Spleen (tissue), 13 donors: ENCODE data around the gene SBK2. TPM values are rescaled to one million over a fixed set of nuclear protein-coding genes. Genes with fewer than 3 reads are reported as not detected.
A peak's percentile ranks its signal among the peaks of the same experiment; 100 is the strongest.
"Not testable (repeated sequence)": the region's sequence is repeated elsewhere in the genome, so short reads cannot be mapped to it uniquely, and the experiment has no call there.

Experiments
- DNase-seq: peaks from one replicate; pipeline ENCODE4 v3.0.0-alpha.2; 2020
- H3K27ac ChIP-seq, 8 donors: fragments of 200-600 bp; sonication (generic) in 7 of 8; 1 replicate in 4 of 8; 2 replicates in 4 of 8; pipeline versions ENCODE4 v1.5.0 to v1.8.0; 2016 to 2021; ENCODE audit warnings: inconsistent platforms in 4 of 8, mild to moderate bottlenecking in 4 of 8, moderate library complexity in 1 of 8
- H3K27me3 ChIP-seq, 7 donors: fragments of 200-600 bp; sonication (generic) in 6 of 7; replicated peaks in 1 of 7; 1 replicate in 4 of 7; 2 replicates in 3 of 7; pipeline versions ENCODE4 v1.5.0 to v1.8.0; 2016 to 2021; ENCODE audit warnings: inconsistent platforms in 3 of 7, mild to moderate bottlenecking in 1 of 7
- H3K36me3 ChIP-seq, 6 donors: fragments of 200-600 bp; sonication (generic) in 5 of 6; 1 replicate in 4 of 6; 2 replicates in 2 of 6; pipeline versions ENCODE4 v1.5.0 to v1.8.0; 2016 to 2021; ENCODE audit warnings: inconsistent platforms in 2 of 6
- H3K4me1 ChIP-seq, 6 donors: fragments of 200-600 bp; sonication (generic) in 5 of 6; 1 replicate in 3 of 6; 2 replicates in 3 of 6; pipeline versions ENCODE4 v1.5.0 to v1.8.0; 2016 to 2021; ENCODE audit warnings: inconsistent platforms in 3 of 6
- H3K4me3 ChIP-seq, 8 donors: fragments of 200-600 bp; sonication (generic) in 7 of 8; 1 replicate in 4 of 8; 2 replicates in 4 of 8; pipeline versions ENCODE4 v1.5.0 to v1.8.0; 2016 to 2021; ENCODE audit warnings: inconsistent platforms in 4 of 8, mild to moderate bottlenecking in 4 of 8, moderate library complexity in 2 of 8
- H3K9me3 ChIP-seq, 8 donors: fragments of 200-600 bp; sonication (generic) in 7 of 8; 1 replicate in 4 of 8; 2 replicates in 4 of 8; pipeline versions ENCODE4 v1.5.0 to v1.8.0; 2016 to 2021; ENCODE audit warnings: inconsistent platforms in 4 of 8
- POLR2A ChIP-seq, 3 donors: fragments of 450-650 bp; IDR thresholded peaks; one replicate each; pipeline ENCODE4 v1.5.1; 2017; ENCODE audit warnings: antibody characterized with exemption in 3 of 3, mild to moderate bottlenecking in 1 of 3
- POLR2AphosphoS5 ChIP-seq, 3 donors: sonication (generic); formaldehyde crosslinking; IDR thresholded peaks; one replicate each; pipeline ENCODE4 v1.5.1; 2017; ENCODE audit warnings: antibody characterized with exemption in 3 of 3
- WGBS, 5 donors: extraction: QIAGEN DNeasy Blood & Tissue Kit in 3 of 5; methylation state at CpG; one replicate each; pipeline versions ENCODE4 v1.1.5 to v1.1.7; 2013 to 2018; 5-methylcytosine and 5-hydroxymethylcytosine counted together
- intact Hi-C: fragments of 100-400 bp; cut with DNase I; formaldehyde crosslinking; loops from one replicate; pipeline ENCODE4 v1.15.0; 2023; ENCODE audit warnings: low total_unique reads
- long read RNA-seq, 2 donors: transcript quantifications; one replicate each; lab custom pipeline, GENCODE V29; 2026
- polyA plus RNA-seq, 3 donors: library from polyadenylated mRNA; stranded (reverse); fragments of 200-250 nt; gene quantifications; one replicate each; pipeline ENCODE4 v1.2.1, GENCODE V29; 2013
- total RNA-seq, 7 donors: library from RNA; depleted of rRNA in 3 of 7; stranded (reverse); fragments of >200 nt in 3 of 7; fragmentation: NEBNext Ultra II Directional in 4 of 7; extraction: Animal tissue kit (Norgen Biotek cat#: 25700) in 4 of 7; gene quantifications; one replicate each; pipeline versions ENCODE4 v1.1.0 to v1.2.1, GENCODE V29; 2016 to 2021
- TF ChIP-seq, protein P1 (sequence below), 11 experiments: fragments of 200-600 bp in 7 of 11; fragments of 450-650 bp in 4 of 11; sonication (generic) in 4 of 11; IDR thresholded peaks in 8 of 11; conservative IDR thresholded peaks in 3 of 11; 1 replicate in 7 of 11; 2 replicates in 4 of 11; pipeline versions ENCODE4 v1.4.0 to v1.8.0; 2016 to 2021; ENCODE audit warnings: antibody characterized with exemption in 11 of 11, inconsistent platforms in 4 of 11, mild to moderate bottlenecking in 1 of 11
- donor health status: healthy with polysubstance abuse.
- donor health status: DM: no; HTN: no; CAD: no; lungs with moderate emphysema.
- donor health status: DM: no; HTN: no; CAD: no.
- donor health status: Bipolar disorder and iron deficiency.
- donor health status: healthy.
- donor health status: DM: no; HTN: no; CAD: no.
- donor health status: DM: yes; HTN: yes; CAD: no.

The SBK2 gene, protein sequence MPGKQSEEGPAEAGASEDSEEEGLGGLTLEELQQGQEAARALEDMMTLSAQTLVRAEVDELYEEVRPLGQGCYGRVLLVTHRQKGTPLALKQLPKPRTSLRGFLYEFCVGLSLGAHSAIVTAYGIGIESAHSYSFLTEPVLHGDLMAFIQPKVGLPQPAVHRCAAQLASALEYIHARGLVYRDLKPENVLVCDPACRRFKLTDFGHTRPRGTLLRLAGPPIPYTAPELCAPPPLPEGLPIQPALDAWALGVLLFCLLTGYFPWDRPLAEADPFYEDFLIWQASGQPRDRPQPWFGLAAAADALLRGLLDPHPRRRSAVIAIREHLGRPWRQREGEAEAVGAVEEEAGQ
- total RNA-seq (not detected), polyA plus RNA-seq (not detected)
- long read RNA-seq, donor 1, result 0 reads
- long read RNA-seq, donor 2, result 0 reads

DNA sequence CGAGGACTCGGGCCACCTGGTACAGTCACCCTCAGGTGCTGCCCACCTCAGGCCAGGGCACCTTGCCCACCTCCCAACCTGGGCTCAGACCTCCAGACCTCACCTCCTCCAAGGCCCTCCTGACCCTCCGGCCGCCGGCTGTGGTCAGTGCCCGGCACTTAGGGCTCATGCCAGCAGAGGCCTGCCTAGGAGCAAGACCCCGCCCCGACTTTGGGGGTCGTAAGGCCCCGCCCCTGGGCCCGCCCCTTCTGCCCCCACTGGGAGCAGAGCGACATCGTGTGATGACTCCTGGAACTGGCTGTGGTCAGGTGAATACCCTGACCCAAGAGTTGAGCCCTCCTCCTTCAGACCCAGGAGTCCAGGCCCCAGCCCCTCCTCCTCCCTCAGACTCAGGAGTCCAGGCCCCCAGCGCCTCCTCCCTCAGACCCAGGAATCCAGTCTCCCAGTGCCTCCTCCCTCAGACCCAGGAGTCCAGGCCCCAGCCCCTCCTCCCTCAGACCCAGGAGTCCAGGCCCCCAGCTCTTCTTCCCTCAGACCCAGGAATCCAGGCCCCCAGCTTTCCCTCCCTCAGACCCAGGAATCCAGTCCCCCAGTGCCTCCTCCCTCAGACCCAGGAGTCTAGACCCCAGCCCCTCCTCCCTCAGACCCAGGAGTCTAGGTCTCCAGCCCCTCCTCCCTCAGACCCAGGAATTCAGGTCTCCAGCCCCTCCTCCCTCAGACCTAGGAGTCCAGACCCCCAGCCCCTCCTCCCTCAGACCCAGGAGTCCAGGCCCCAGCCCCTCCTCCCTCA is at the start of gene SBK2:
Gene SBK2 (minus strand): TSS at position 183 of the 790 bp plus-strand sequence. CDS start 839 bp downstream, outside the sequence.
- H3K27ac ChIP-seq, result no peak within 1 kb of the TSS
- intact Hi-C loops, result no loop called here
- no peaks in the 10 kb centered on the region for H3K36me3 ChIP-seq
- no peak within 1 kb of the TSS for H3K4me3 ChIP-seq
- no peaks in the 10 kb centered on the region for H3K4me1 ChIP-seq
- DNase-seq, result no peak
- peaks cover 0 to 28% (median 0%) of the 10 kb centered on the region in 7 donors for H3K27me3 ChIP-seq
- 39 to 75% (median 46%) methylated on average over 3 to 14 of the region's 14 CpGs for WGBS, 5 donors
- H3K9me3 ChIP-seq, result no peaks in the 10 kb centered on the region
- TF ChIP-seq POLR2AphosphoS5 (IDR thresholded peaks at IDR 0.05) (no peak), POLR2A (IDR thresholded peaks at IDR 0.05) (no peak)
- TF ChIP-seq, protein P1, sequence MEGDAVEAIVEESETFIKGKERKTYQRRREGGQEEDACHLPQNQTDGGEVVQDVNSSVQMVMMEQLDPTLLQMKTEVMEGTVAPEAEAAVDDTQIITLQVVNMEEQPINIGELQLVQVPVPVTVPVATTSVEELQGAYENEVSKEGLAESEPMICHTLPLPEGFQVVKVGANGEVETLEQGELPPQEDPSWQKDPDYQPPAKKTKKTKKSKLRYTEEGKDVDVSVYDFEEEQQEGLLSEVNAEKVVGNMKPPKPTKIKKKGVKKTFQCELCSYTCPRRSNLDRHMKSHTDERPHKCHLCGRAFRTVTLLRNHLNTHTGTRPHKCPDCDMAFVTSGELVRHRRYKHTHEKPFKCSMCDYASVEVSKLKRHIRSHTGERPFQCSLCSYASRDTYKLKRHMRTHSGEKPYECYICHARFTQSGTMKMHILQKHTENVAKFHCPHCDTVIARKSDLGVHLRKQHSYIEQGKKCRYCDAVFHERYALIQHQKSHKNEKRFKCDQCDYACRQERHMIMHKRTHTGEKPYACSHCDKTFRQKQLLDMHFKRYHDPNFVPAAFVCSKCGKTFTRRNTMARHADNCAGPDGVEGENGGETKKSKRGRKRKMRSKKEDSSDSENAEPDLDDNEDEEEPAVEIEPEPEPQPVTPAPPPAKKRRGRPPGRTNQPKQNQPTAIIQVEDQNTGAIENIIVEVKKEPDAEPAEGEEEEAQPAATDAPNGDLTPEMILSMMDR (IDR thresholded peaks at IDR 0.05 in 8 of 11, conservative IDR thresholded peaks at IDR 0.05 in 3 of 11), result no peak

DNA sequence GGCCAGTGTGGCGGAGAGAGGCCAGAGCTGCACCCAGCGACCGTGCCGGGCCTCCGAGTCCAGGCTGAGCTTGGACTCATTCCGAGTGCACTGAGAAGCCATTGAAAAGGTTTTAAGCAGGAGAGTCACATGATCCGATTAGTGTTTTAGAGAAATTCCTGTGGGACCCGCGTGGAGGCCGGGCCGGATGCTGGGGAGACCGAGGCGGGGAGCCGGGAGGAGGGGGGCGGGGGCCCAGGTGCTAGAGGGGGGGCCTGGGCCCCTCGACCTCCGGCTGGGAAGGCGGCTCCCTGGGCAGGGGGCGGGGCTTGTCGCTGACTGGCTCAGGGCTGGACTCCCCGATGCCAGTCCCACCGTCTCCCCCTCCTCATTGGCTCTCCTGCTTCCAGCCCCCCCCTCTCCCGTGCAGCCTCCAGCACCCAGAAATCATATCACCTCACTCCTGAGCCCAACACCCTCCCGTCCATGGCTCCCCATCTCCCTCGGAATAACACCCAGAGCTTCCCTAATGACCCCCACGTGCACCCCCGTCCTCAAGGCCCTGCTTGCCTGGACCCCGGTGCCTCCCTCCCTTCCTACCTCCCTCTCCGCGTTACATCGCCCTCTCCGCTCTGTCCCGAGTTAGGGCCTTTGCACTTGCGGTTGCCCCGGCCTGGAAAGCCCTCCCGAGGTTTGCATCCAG is 48.9 kb upstream of the SBK2 start:
- TF ChIP-seq POLR2A (IDR thresholded peaks at IDR 0.05) (no peak), POLR2AphosphoS5 (IDR thresholded peaks at IDR 0.05) (peak in 1 of 3 donors; percentile 28)
- TF ChIP-seq, protein P1 (IDR thresholded peaks at IDR 0.05 in 8 of 11, conservative IDR thresholded peaks at IDR 0.05 in 3 of 11), result no peak
- peaks cover 27 to 44% (median 40%) of the 10 kb centered on the region in 6 donors for H3K4me1 ChIP-seq
- H3K9me3 ChIP-seq, result no peaks in the 10 kb centered on the region
- H3K36me3 ChIP-seq, result no peaks in the 10 kb centered on the region
- peaks cover 0 to 26% (median 0%) of the 10 kb centered on the region in 7 donors for H3K27me3 ChIP-seq
- peak overlapping the region in 6 of 8 donors; percentile 7 to 65 (median 46) for H3K27ac ChIP-seq
- DNase-seq, result peak; percentile 89
- 3 to 7% (median 4%) methylated on average over 27 to 34 of the region's 36 CpGs for WGBS, 5 donors
- intact Hi-C loops, result no loop called here
- peak overlapping the region in 7 of 8 donors; percentile 19 to 71 (median 37) for H3K4me3 ChIP-seq

DNA sequence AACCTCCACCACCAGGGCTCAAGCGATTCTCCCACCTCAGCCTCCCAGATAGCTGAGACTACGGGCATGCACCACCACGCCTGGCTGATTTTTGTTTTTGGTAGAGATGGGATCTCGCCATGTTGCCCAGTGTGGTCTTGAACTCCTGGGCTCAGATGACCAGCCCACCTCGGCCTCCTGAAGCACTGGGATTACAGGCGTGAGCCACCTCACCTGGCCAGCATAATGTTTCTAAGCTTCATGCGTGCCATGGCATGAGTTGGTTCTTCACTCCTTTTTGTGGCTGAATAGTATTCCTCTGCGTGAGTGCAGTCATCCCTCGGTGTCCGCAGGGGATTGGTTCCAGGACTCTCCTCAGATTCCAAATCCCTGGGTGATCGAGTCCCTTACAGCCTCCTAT is 47.9 kb upstream of the SBK2 start:
- Histone ChIP-seq H3K4me1 (peaks cover 27 to 51% (median 44%) of the 10 kb centered on the region in 6 donors), H3K27ac (no peak overlapping the region), H3K4me3 (no peak overlapping the region), H3K36me3 (no peaks in the 10 kb centered on the region), H3K27me3 (peaks cover 0 to 26% (median 0%) of the 10 kb centered on the region in 7 donors), H3K9me3 (no peaks in the 10 kb centered on the region)
- no peak for DNase-seq
- 79 to 95% (median 92%) methylated on average over 11 of the region's 11 CpGs for WGBS, 5 donors
- intact Hi-C loops, result no loop called here
- no peak for TF ChIP-seq POLR2AphosphoS5 (IDR thresholded peaks at IDR 0.05)
- TF ChIP-seq, protein P1 (IDR thresholded peaks at IDR 0.05 in 8 of 11, conservative IDR thresholded peaks at IDR 0.05 in 3 of 11), result no peak
- no peak for TF ChIP-seq POLR2A (IDR thresholded peaks at IDR 0.05)

DNA sequence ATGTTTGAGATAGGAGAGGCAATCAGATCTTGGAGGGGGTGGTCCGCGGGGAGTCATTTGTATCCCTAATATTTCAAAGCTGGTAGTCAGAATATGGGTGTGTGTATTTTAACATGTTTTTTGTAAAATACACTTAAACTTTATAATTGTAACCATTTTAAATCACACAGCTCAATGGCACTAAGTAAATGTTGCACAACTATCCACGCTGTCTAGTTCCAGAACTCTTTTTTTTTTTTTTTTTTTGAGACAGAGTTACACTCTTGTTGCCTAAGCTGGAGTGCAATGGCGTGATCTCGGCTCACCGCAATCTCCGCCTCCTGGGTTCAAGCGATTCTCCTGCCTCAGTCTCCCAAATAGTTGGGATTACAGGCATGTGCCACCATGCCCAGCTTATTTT is 47.0 kb upstream of the SBK2 start:
- peaks cover 27 to 57% (median 49%) of the 10 kb centered on the region in 6 donors for H3K4me1 ChIP-seq
- H3K27ac ChIP-seq, intact Hi-C loops, H3K36me3 ChIP-seq, H3K4me3 ChIP-seq, DNase-seq, H3K9me3 ChIP-seq: not testable (repeated sequence)
- peaks cover 0 to 26% (median 0%) of the 10 kb centered on the region in 7 donors for H3K27me3 ChIP-seq
- 66 to 89% (median 84%) methylated on average over 8 of the region's 8 CpGs for WGBS, 5 donors

DNA sequence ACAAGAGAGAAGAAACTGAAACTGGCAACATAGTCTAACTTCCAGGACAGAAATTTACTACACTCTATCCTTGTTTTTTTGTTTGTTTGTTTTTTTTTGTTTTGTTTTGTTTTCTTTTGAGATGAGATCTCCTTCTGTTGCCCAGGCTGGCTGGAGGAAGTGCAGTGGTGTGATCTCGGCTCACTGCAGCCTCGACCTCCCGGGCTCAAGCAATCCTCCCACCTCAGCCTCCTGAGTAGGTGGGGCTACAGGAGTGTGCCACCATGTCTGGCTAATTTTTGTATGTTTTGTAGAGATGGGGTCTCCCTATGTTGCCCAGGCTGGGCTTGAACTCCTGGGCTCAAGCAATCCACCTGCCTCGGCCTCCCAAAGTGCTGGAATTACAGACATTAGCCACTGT is 45.4 kb upstream of the SBK2 start:
- H3K9me3 ChIP-seq, intact Hi-C loops, H3K27ac ChIP-seq, DNase-seq, H3K4me3 ChIP-seq: not testable (repeated sequence)
- H3K4me1 ChIP-seq, result peaks cover 22 to 49% (median 40%) of the 10 kb centered on the region in 6 donors
- H3K36me3 ChIP-seq, result peaks cover 0 to 22% (median 18%) of the 10 kb centered on the region in 6 donors
- peaks cover 0 to 20% (median 0%) of the 10 kb centered on the region in 7 donors for H3K27me3 ChIP-seq
- WGBS, 5 donors, result 70 to 88% (median 78%) methylated on average over 4 of the region's 4 CpGs
